Activated naive CD4-positive, alpha-beta T cell treated with anti-CD3 and anti-CD28 coated beads, Interleukin-2, amount 50 U/mL, for 72 hours (primary cell): Measurements from ENCODE around the gene SLIT3. TPM values are rescaled to one million over a fixed set of nuclear protein-coding genes. Genes with fewer than 3 reads are reported as not detected.

ENCODE experiments used
- ATAC-seq, 2 donors: fragments of 150-1000 bp; cut with Tn5 transposase; 2 replicates each; pipeline ENCODE4 v1.10.0; 2021; ENCODE audit warnings: mild to moderate bottlenecking in 2 of 2, moderate library complexity in 2 of 2
- DNase-seq, 2 donors: peaks; one replicate each; pipeline ENCODE4 v3.0.0; 2021 to 2022; ENCODE audit warnings: low spot score in 2 of 2
- H3K27ac Mint-ChIP-seq, 2 donors: one replicate each; pipeline ENCODE4 v1.8.0; 2022; ENCODE audit warnings: mild to moderate bottlenecking in 2 of 2, mixed read lengths in 2 of 2
- H3K36me3 Mint-ChIP-seq, 2 donors: one replicate each; pipeline ENCODE4 v1.8.0; 2022; ENCODE audit warnings: mixed read lengths in 2 of 2
- H3K9me3 Mint-ChIP-seq, 2 donors: one replicate each; pipeline ENCODE4 v1.8.0; 2022; ENCODE audit warnings: mixed read lengths in 2 of 2
- total RNA-seq, 2 donors: library from RNA; stranded (reverse); gene quantifications; one replicate each; pipeline ENCODE4 v1.2.3, GENCODE V29; 2022

Gene SLIT3
- total RNA-seq, 2 donors from 2014 or later, result 1.9 to 2.0 TPM

- ATAC-seq, result no peak
- Mint-ChIP-seq H3K36me3 (no peaks in the 10 kb centered on the region), H3K27ac (no peak overlapping the region), H3K9me3 (peaks cover 0 to under 1% of the 10 kb centered on the region in 2 donors)
- DNase-seq, result no peak
Measured at GRCh38 chr5:168858371-168858770, 442.6 kb downstream of the SLIT3 start.

- no peaks in the 10 kb centered on the region for H3K36me3 Mint-ChIP-seq
- no peak overlapping the region for H3K27ac Mint-ChIP-seq
- no peaks in the 10 kb centered on the region for H3K9me3 Mint-ChIP-seq
- ATAC-seq (no peak), DNase-seq (no peak)
Measured at GRCh38 chr5:168853972-168854371, 447.0 kb downstream of the SLIT3 start.

GRCh38 chr5:168852329-168852728 lies 448.6 kb downstream of the SLIT3 start:
- H3K36me3 Mint-ChIP-seq, result no peaks in the 10 kb centered on the region
- ATAC-seq (peak; percentile 60 to 62), DNase-seq (no peak)
- no peaks in the 10 kb centered on the region for H3K9me3 Mint-ChIP-seq
- peak overlapping the region; percentile 79 to 82 for H3K27ac Mint-ChIP-seq

- Mint-ChIP-seq H3K9me3 (no peaks in the 10 kb centered on the region), H3K36me3 (no peaks in the 10 kb centered on the region), H3K27ac (peak overlapping the region; percentile 79 to 82)
- DNase-seq, result no peak
- ATAC-seq, result peak; percentile 77 to 79
Measured at GRCh38 chr5:168851902-168852321, 449.0 kb downstream of the SLIT3 start.

- no peak for DNase-seq
- H3K9me3 Mint-ChIP-seq, result no peaks in the 10 kb centered on the region
- no peak for ATAC-seq
- H3K27ac Mint-ChIP-seq, result no peak overlapping the region
- H3K36me3 Mint-ChIP-seq, result no peaks in the 10 kb centered on the region
Measured at GRCh38 chr5:168850683-168851082, 450.3 kb downstream of the SLIT3 start.

GRCh38 chr5:168848569-168848968 lies 452.4 kb downstream of the SLIT3 start:
- DNase-seq, result no peak
- no peak overlapping the region for H3K27ac Mint-ChIP-seq
- no peak for ATAC-seq
- no peaks in the 10 kb centered on the region for H3K9me3 Mint-ChIP-seq
- no peaks in the 10 kb centered on the region for H3K36me3 Mint-ChIP-seq

- ATAC-seq, result no peak
- Mint-ChIP-seq H3K36me3 (no peaks in the 10 kb centered on the region), H3K9me3 (no peaks in the 10 kb centered on the region), H3K27ac (no peak overlapping the region)
- DNase-seq, result no peak
Measured at GRCh38 chr5:168847511-168848073, 453.3 kb downstream of the SLIT3 start.

GRCh38 chr5:168844922-168845296 lies 456.0 kb downstream of the SLIT3 start:
- no peak overlapping the region for H3K27ac Mint-ChIP-seq
- no peak for DNase-seq
- H3K36me3 Mint-ChIP-seq, result peaks cover 0 to 12% of the 10 kb centered on the region in 2 donors
- no peak for ATAC-seq
- no peaks in the 10 kb centered on the region for H3K9me3 Mint-ChIP-seq

- DNase-seq, result no peak
- ATAC-seq, result no peak
- H3K36me3 Mint-ChIP-seq, result peaks cover 0 to 15% of the 10 kb centered on the region in 2 donors
- H3K9me3 Mint-ChIP-seq, result no peaks in the 10 kb centered on the region
- no peak overlapping the region for H3K27ac Mint-ChIP-seq
Measured at GRCh38 chr5:168844016-168844921, 456.7 kb downstream of the SLIT3 start.

GRCh38 chr5:168843277-168844015 lies 457.5 kb downstream of the SLIT3 start:
- ATAC-seq (no peak), DNase-seq (no peak)
- Mint-ChIP-seq H3K36me3 (peaks cover 0 to 21% of the 10 kb centered on the region in 2 donors), H3K27ac (no peak overlapping the region), H3K9me3 (no peaks in the 10 kb centered on the region)

GRCh38 chr5:168842571-168843205 lies 458.3 kb downstream of the SLIT3 start:
- no peak for ATAC-seq
- H3K27ac Mint-ChIP-seq, result no peak overlapping the region
- DNase-seq, result no peak
- peaks cover 0 to 21% of the 10 kb centered on the region in 2 donors for H3K36me3 Mint-ChIP-seq
- no peaks in the 10 kb centered on the region for H3K9me3 Mint-ChIP-seq

GRCh38 chr5:168837852-168838251 lies 463.1 kb downstream of the SLIT3 start:
- peaks cover 0 to 21% of the 10 kb centered on the region in 2 donors for H3K36me3 Mint-ChIP-seq
- H3K27ac Mint-ChIP-seq, result peak overlapping the region; percentile 89 to 92
- no peaks in the 10 kb centered on the region for H3K9me3 Mint-ChIP-seq
- ATAC-seq, result no peak
- DNase-seq, result no peak

- ATAC-seq (peak; percentile 86 to 95), DNase-seq (no peak)
- Mint-ChIP-seq H3K36me3 (peaks cover 0 to 21% of the 10 kb centered on the region in 2 donors), H3K9me3 (no peaks in the 10 kb centered on the region), H3K27ac (peak overlapping the region; percentile 89 to 94)
Measured at GRCh38 chr5:168836603-168837231, 464.2 kb downstream of the SLIT3 start.

GRCh38 chr5:168833936-168834335 lies 467.0 kb downstream of the SLIT3 start:
- H3K9me3 Mint-ChIP-seq, result peaks cover 0 to 4% of the 10 kb centered on the region in 2 donors
- DNase-seq, result no peak
- H3K36me3 Mint-ChIP-seq, result peaks cover 0 to 10% of the 10 kb centered on the region in 2 donors
- ATAC-seq, result no peak
- H3K27ac Mint-ChIP-seq, result peak overlapping the region in 1 of 2 donors; percentile 39

- Mint-ChIP-seq H3K36me3 (peaks cover 0 to 5% of the 10 kb centered on the region in 2 donors), H3K9me3 (peaks cover 0 to 5% of the 10 kb centered on the region in 2 donors), H3K27ac (peak overlapping the region in 1 of 2 donors; percentile 39)
- no peak for DNase-seq
- no peak for ATAC-seq
Measured at GRCh38 chr5:168833383-168833782, 467.6 kb downstream of the SLIT3 start.

GRCh38 chr5:168832308-168832707 lies 468.6 kb downstream of the SLIT3 start:
- H3K27ac Mint-ChIP-seq, result no peak overlapping the region
- peaks cover 0 to 5% of the 10 kb centered on the region in 2 donors for H3K9me3 Mint-ChIP-seq
- peaks cover 0 to 9% of the 10 kb centered on the region in 2 donors for H3K36me3 Mint-ChIP-seq
- no peak for DNase-seq
- ATAC-seq, result no peak
